ENCODE data around the gene ADA.
"Not testable (repeated sequence)": the region's sequence is repeated elsewhere in the genome, so short reads cannot be mapped to it uniquely, and the experiment has no call there.

Gene ADA

GRCh38 chr20:44598423-44599305 lies 52.8 kb downstream of the ADA start:
- no peaks in the 10 kb centered on the region for H3K9me3 Mint-ChIP-seq
- peak overlapping the region; percentile 59 for H3K4me3 Mint-ChIP-seq
- no peaks in the 10 kb centered on the region for H3K36me3 Mint-ChIP-seq (ENCODE audit: low read depth)
- DNase-seq: no peak
- peak overlapping the region; percentile 82 for H3K27ac Mint-ChIP-seq
- peaks cover 18% of the 10 kb centered on the region for H3K4me1 Mint-ChIP-seq (ENCODE audit: low read depth)
- no peaks in the 10 kb centered on the region for H3K27me3 Mint-ChIP-seq

DNA sequence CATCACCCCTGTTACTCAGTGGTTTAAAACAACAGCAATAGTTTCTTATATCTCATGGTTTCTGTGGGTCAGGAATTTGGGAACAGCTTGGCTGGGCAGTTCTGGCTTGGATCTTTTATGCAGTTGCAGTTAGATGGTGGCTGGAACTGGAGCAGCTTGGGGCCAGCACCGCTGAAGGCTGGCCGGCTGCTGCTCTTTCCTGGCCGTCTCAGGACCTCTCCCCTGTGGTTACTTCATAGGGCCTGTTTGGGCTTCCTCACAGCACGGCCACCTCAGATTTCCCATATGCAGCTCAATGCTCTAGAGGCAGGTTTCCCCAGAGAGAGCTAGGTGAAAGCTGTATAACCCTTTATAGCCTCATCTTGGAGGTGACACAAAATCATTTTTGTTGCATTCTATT lies 53.6 kb downstream of the ADA start:
- Mint-ChIP-seq H3K4me1 (ENCODE audit: low read depth) (peaks cover 18% of the 10 kb centered on the region), H3K4me3 (no peak overlapping the region), H3K9me3 (no peaks in the 10 kb centered on the region), H3K36me3 (ENCODE audit: low read depth) (no peaks in the 10 kb centered on the region), H3K27ac (peak overlapping the region; percentile 82), H3K27me3 (no peaks in the 10 kb centered on the region)
- DNase-seq: no peak

- DNase-seq: no peak
- no peaks in the 10 kb centered on the region for H3K27me3 Mint-ChIP-seq
- no peak overlapping the region for H3K4me3 Mint-ChIP-seq
- no peaks in the 10 kb centered on the region for H3K9me3 Mint-ChIP-seq
- peaks cover 18% of the 10 kb centered on the region for H3K4me1 Mint-ChIP-seq (ENCODE audit: low read depth)
- no peak overlapping the region for H3K27ac Mint-ChIP-seq
- H3K36me3 Mint-ChIP-seq (ENCODE audit: low read depth): no peaks in the 10 kb centered on the region
Observed at GRCh38 chr20:44597516-44597915, 54.0 kb downstream of the ADA start.

DNA sequence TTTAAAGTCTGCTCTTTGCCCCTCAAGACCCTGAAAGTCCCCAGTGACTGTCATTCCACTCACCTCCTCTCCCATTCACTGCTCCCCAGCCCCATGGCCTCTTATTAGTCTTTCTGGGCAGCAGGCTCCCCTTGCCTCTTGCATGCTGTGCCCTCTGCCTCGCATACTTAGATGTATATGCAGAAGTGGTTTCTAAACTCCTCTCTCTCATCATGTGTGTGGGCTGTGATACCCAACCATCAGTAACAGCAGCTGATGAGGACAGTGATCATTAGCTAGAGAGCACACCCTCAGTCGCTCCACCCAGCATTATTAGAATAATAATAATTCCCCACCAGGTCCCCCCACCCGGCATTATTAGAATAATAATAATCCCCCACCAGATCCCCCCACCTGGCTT lies 54.6 kb downstream of the ADA start:
- no peaks in the 10 kb centered on the region for H3K9me3 Mint-ChIP-seq
- H3K27ac Mint-ChIP-seq: no peak overlapping the region
- peaks cover 18% of the 10 kb centered on the region for H3K4me1 Mint-ChIP-seq (ENCODE audit: low read depth)
- H3K27me3 Mint-ChIP-seq: no peaks in the 10 kb centered on the region
- no peak for DNase-seq
- H3K36me3 Mint-ChIP-seq (ENCODE audit: low read depth): no peaks in the 10 kb centered on the region
- no peak overlapping the region for H3K4me3 Mint-ChIP-seq

GRCh38 chr20:44596010-44596409 lies 55.5 kb downstream of the ADA start:
- no peaks in the 10 kb centered on the region for H3K36me3 Mint-ChIP-seq (ENCODE audit: low read depth)
- H3K9me3 Mint-ChIP-seq: no peaks in the 10 kb centered on the region
- no peak overlapping the region for H3K4me3 Mint-ChIP-seq
- H3K4me1 Mint-ChIP-seq (ENCODE audit: low read depth): peaks cover 14% of the 10 kb centered on the region
- no peak for DNase-seq
- H3K27me3 Mint-ChIP-seq: no peaks in the 10 kb centered on the region
- no peak overlapping the region for H3K27ac Mint-ChIP-seq

DNA sequence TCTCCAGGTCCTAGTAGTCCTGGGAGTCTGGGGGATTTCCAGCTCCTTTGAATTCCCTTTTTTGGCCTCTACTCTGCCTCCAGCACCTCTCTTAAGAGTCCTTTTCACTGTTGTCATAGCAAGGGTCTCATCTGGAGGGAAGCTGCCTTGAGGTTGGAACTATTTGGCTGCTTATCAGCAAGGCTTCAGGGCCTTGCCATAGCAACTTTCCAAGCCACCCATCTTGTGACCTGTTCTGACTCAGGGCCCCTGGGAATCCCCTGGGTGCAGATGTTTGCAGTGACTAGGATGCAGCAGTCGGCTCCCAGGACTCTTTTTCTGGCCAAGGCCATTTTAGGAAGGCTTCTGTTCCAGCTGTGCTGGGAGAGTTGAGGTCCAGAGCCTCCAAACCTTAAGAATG lies 56.8 kb downstream of the ADA start:
- Mint-ChIP-seq H3K27ac (no peak overlapping the region), H3K9me3 (no peaks in the 10 kb centered on the region), H3K36me3 (ENCODE audit: low read depth) (no peaks in the 10 kb centered on the region), H3K4me3 (no peak overlapping the region), H3K27me3 (no peaks in the 10 kb centered on the region), H3K4me1 (ENCODE audit: low read depth) (peaks cover 14% of the 10 kb centered on the region)
- no peak for DNase-seq

DNA sequence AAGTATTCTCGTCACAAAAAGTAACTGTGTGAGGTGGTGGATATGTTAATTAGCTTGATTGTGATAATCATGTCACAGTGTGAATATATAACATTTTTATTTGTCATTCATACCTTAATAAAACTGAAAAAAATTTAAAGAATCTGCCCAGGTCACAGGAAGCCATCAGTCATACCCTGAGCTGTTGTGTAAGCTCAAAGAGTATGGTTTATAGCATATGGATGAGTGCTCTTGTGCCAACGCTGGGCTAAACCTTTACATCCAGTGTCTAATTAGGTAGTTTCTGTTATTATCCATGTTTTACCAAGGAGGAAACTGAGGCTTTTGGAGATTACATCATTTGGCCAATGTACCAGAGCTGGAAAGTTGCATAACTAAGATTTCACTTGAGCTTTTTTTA lies 57.7 kb downstream of the ADA start:
- H3K9me3 Mint-ChIP-seq: no peaks in the 10 kb centered on the region
- DNase-seq: no peak
- H3K36me3 Mint-ChIP-seq (ENCODE audit: low read depth): no peaks in the 10 kb centered on the region
- no peaks in the 10 kb centered on the region for H3K27me3 Mint-ChIP-seq
- H3K27ac Mint-ChIP-seq: no peak overlapping the region
- H3K4me3 Mint-ChIP-seq: no peak overlapping the region
- H3K4me1 Mint-ChIP-seq (ENCODE audit: low read depth): peaks cover 9% of the 10 kb centered on the region

GRCh38 chr20:44592366-44592765 lies 59.1 kb downstream of the ADA start:
- no peak overlapping the region for H3K27ac Mint-ChIP-seq

DNA sequence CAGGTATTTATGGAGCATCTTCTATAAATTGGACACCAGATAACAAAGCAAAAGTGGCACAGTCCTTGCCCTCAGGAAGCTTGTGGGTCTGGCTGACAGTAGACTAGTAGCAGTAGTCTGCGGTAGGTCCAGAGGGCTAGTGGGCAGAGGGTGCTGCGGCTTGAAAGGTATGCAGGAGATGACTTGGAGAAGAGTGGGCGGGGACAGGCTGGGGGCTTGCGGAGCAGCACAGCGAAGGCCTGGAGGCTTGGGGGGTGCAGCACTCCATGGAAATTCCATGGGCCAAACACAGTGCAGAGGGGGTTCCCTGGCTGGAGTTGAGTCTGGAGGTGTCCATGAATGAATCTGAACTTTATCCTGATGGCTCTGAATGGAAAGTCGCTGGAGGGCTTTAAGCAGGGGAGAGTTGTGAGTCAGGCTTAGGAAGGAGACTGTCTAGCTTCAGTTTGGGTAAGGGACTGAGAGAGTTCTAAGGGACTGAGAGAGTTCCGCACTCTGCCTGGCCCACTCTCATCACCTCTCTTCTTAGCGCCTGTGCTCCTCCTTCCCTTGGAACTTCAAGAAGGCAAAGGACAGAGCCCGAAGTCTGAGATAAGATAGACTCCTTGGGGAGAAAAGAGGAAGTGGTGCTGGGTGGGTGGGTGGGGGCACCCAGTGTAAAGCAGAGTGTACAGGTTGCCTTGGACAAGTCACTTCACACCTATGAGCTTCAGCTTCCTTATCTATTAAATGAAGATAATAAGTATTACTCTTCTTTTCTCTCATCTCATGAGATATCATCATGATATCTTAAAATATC lies 60.3 kb downstream of the ADA start:
- Mint-ChIP-seq H3K27ac (no peak overlapping the region), H3K27me3 (no peaks in the 10 kb centered on the region), H3K9me3 (no peaks in the 10 kb centered on the region), H3K4me3 (no peak overlapping the region), H3K4me1 (ENCODE audit: low read depth) (no peaks in the 10 kb centered on the region), H3K36me3 (ENCODE audit: low read depth) (no peaks in the 10 kb centered on the region)
- no peak for DNase-seq

More at GRCh38 chr20:44592366-44592765, 59.1 kb downstream of the ADA start:
- Mint-ChIP-seq H3K36me3 (ENCODE audit: low read depth) (no peaks in the 10 kb centered on the region), H3K4me3 (no peak overlapping the region), H3K27me3 (no peaks in the 10 kb centered on the region), H3K9me3 (no peaks in the 10 kb centered on the region), H3K4me1 (ENCODE audit: low read depth) (no peaks in the 10 kb centered on the region)
- DNase-seq: no peak

GRCh38 chr20:44589537-44589936 lies 62.0 kb downstream of the ADA start:
- H3K36me3 Mint-ChIP-seq (ENCODE audit: low read depth): no peaks in the 10 kb centered on the region
- no peaks in the 10 kb centered on the region for H3K4me1 Mint-ChIP-seq (ENCODE audit: low read depth)
- H3K9me3 Mint-ChIP-seq: no peaks in the 10 kb centered on the region
- H3K27me3 Mint-ChIP-seq: no peaks in the 10 kb centered on the region
- no peak for DNase-seq
- H3K4me3 Mint-ChIP-seq: no peak overlapping the region
- H3K27ac Mint-ChIP-seq: no peak overlapping the region

GRCh38 chr20:44588321-44588720 lies 63.2 kb downstream of the ADA start:
- not testable (repeated sequence) for DNase-seq; H3K4me3 Mint-ChIP-seq; H3K4me1 Mint-ChIP-seq (ENCODE audit: low read depth); H3K27ac Mint-ChIP-seq; H3K9me3 Mint-ChIP-seq; H3K36me3 Mint-ChIP-seq (ENCODE audit: low read depth); H3K27me3 Mint-ChIP-seq

DNA sequence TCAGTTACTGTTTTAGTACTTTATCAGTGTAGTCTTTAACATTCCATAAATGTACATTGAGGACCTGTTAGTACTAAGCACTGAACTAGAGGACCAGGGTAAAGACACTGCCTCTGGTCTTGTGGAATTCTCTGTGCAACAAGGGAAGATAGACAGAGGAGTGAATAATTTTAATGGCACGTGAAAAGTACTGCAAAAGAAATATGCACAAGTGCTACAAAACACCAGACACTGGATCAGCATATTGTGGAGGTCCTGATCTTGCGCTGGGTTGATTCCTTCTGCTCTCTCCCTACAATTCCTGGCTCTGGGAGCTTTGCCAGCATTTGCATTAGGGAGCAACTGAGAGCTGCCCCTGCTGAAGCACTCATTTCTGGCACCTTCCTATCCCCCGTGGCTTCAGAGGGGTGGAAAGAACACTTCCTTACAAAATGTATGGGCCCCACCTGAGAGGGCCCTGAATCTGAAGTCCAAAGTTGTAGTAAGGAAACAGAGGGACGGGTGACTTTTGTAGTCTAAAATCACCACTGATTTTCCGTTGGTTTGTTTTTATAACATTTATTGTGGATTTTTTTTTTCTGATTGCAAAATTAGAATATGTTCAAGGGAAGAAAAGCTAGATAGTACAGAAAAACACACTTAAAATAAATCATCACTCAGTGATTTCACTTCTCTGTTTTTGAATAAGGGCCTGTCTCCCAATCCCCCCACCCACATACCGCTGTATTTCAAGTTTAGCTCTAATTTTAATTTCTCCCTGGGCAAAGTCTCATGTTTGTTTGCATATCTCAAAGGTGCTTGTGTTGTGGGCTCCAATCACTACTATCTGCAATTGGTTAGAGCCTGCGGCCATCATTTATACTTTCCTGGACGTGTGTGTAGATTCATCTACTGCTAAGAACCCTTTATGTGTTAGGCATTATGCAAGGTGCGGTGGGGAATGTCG lies 64.2 kb downstream of the ADA start:
- H3K9me3 Mint-ChIP-seq: no peaks in the 10 kb centered on the region
- DNase-seq: no peak
- no peaks in the 10 kb centered on the region for H3K36me3 Mint-ChIP-seq (ENCODE audit: low read depth)
- peaks cover 2% of the 10 kb centered on the region for H3K27me3 Mint-ChIP-seq
- H3K4me1 Mint-ChIP-seq (ENCODE audit: low read depth): no peaks in the 10 kb centered on the region
- no peak overlapping the region for H3K4me3 Mint-ChIP-seq
- H3K27ac Mint-ChIP-seq: no peak overlapping the region

- Mint-ChIP-seq H3K4me3 (no peak overlapping the region), H3K9me3 (no peaks in the 10 kb centered on the region)
- no peak for DNase-seq
Observed at GRCh38 chr20:44586289-44586911, 65.1 kb downstream of the ADA start.

More at GRCh38 chr20:44586289-44586911, 65.1 kb downstream of the ADA start:
- H3K27ac Mint-ChIP-seq: no peak overlapping the region
- peaks cover 8% of the 10 kb centered on the region for H3K27me3 Mint-ChIP-seq
- no peaks in the 10 kb centered on the region for H3K36me3 Mint-ChIP-seq (ENCODE audit: low read depth)
- H3K4me1 Mint-ChIP-seq (ENCODE audit: low read depth): no peaks in the 10 kb centered on the region

Data from activated T-cell treated with anti-CD3 and anti-CD28 coated beads, Interleukin-2, amount 50 U/mL, for 24 hours (primary cell).